GM23338 (cell line): Measurements from ENCODE around the gene PANK3. TPM values are rescaled to one million over a fixed set of nuclear protein-coding genes. Genes with fewer than 3 reads are reported as not detected.

Experiments used
- ATAC-seq: fragments of 200-7000 bp; cut with Tn5 transposase; 3 replicates; pipeline ENCODE4 v1.9.1; 2020
- DNase-seq: peaks from one replicate; pipeline ENCODE4 v3.0.0-alpha.2; 2015; ENCODE audit warnings: low spot score
- H2AFZ ChIP-seq: fragments of 200-600 bp; sonication (generic); 2 replicates; pipeline ENCODE4 v1.8.0; 2016; ENCODE audit warnings: antibody characterized with exemption, mild to moderate bottlenecking, moderate library complexity
- H3F3A ChIP-seq: fragments of 200-600 bp; sonication (generic); replicated peaks from 2 replicates; pipeline ENCODE4 v1.8.0; 2017; ENCODE audit warnings: antibody characterized with exemption, mixed run types, low read depth
- H3K27ac ChIP-seq: fragments of 200-600 bp; sonication (generic); 2 replicates; pipeline ENCODE4 v1.6.1; 2016; ENCODE audit warnings: low read depth
- H3K27me3 ChIP-seq: fragments of 200-600 bp; sonication (generic); 2 replicates; pipeline ENCODE4 v1.8.0; 2016; ENCODE audit warnings: mild to moderate bottlenecking, mixed run types, moderate library complexity; ENCODE audit not compliant: insufficient read depth
- H3K36me3 ChIP-seq: fragments of 200-600 bp; sonication (generic); 2 replicates; pipeline ENCODE4 v1.8.0; 2016; ENCODE audit warnings: mild to moderate bottlenecking; ENCODE audit not compliant: insufficient read depth
- H3K4me1 ChIP-seq: fragments of 200-600 bp; sonication (generic); 2 replicates; pipeline ENCODE4 v1.8.0; 2016; ENCODE audit warnings: mild to moderate bottlenecking, moderate library complexity; ENCODE audit not compliant: insufficient read depth
- H3K4me2 ChIP-seq: fragments of 200-600 bp; sonication (generic); 2 replicates; pipeline ENCODE4 v1.7.1; 2017; ENCODE audit warnings: mixed run types
- H3K4me3 ChIP-seq: fragments of 200-600 bp; sonication (generic); 2 replicates; pipeline ENCODE4 v1.6.1; 2016; ENCODE audit warnings: mixed run types
- H3K79me2 ChIP-seq: fragments of 200-600 bp; sonication (generic); replicated peaks from 2 replicates; pipeline ENCODE4 v1.8.0; 2017; ENCODE audit warnings: mild to moderate bottlenecking; ENCODE audit not compliant: insufficient read depth
- H3K9me2 ChIP-seq: fragments of 200-600 bp; sonication (generic); 2 replicates; pipeline ENCODE4 v1.8.0; 2017; ENCODE audit not compliant: insufficient read depth
- H4K20me1 ChIP-seq: fragments of 200-600 bp; sonication (generic); replicated peaks from 2 replicates; pipeline ENCODE4 v1.8.0; 2017; ENCODE audit warnings: mild to moderate bottlenecking; ENCODE audit not compliant: insufficient read depth
- H3K27ac Mint-ChIP-seq: 2 replicates; pipeline ENCODE4 v1.8.0; 2020; ENCODE audit warnings: inconsistent platforms, mild to moderate bottlenecking, moderate library complexity, mixed read lengths
- H3K27me3 Mint-ChIP-seq: 3 replicates; pipeline ENCODE4 v1.8.0; 2022; ENCODE audit warnings: low read depth, mild to moderate bottlenecking, moderate library complexity, mixed read lengths, inconsistent platforms; ENCODE audit not compliant: insufficient read depth, poor library complexity
- H3K36me3 Mint-ChIP-seq: 3 replicates; pipeline ENCODE4 v1.8.0; 2021; ENCODE audit warnings: low read depth, mild to moderate bottlenecking, inconsistent platforms, moderate library complexity, mixed read lengths
- H3K4me1 Mint-ChIP-seq: 3 replicates; pipeline ENCODE4 v1.8.0; 2020; ENCODE audit warnings: mild to moderate bottlenecking, inconsistent platforms, mixed read lengths
- H3K4me3 Mint-ChIP-seq: 3 replicates; pipeline ENCODE4 v1.8.0; 2021; ENCODE audit warnings: moderate library complexity, mild to moderate bottlenecking, inconsistent platforms, mixed read lengths
- H3K9me3 Mint-ChIP-seq: 3 replicates; pipeline ENCODE4 v1.8.0; 2020; ENCODE audit warnings: moderate library complexity, mild to moderate bottlenecking, inconsistent platforms, mixed read lengths
- CREB1 ChIP-seq: fragments of 250-450 bp; sonication (Bioruptor Pico); IDR thresholded peaks from 2 replicates; pipeline ENCODE4 v1.5.0; 2020; ENCODE audit warnings: low read depth, mild to moderate bottlenecking, moderate library complexity
- ETS1 ChIP-seq: IDR thresholded peaks from 2 replicates; pipeline ENCODE4 v1.6.1; 2016; ENCODE audit warnings: antibody characterized with exemption
- EZH2 ChIP-seq: fragments of 200-600 bp; sonication (generic); IDR thresholded peaks from one replicate; pipeline ENCODE4 v1.8.0; 2017; ENCODE audit warnings: antibody characterized with exemption, mild to moderate bottlenecking, low read depth; ENCODE audit not compliant: unreplicated experiment
- EZH2phosphoT487 ChIP-seq: fragments of 200-600 bp; sonication (generic); IDR thresholded peaks from one replicate; pipeline ENCODE4 v1.8.1; 2018; ENCODE audit warnings: antibody characterized with exemption; ENCODE audit not compliant: unreplicated experiment
- JUNB ChIP-seq: IDR thresholded peaks from one replicate; pipeline ENCODE4 v1.6.1; 2016; ENCODE audit warnings: antibody characterized with exemption; ENCODE audit not compliant: unreplicated experiment
- NANOG ChIP-seq: IDR thresholded peaks from 2 replicates; pipeline ENCODE4 v1.6.1; 2016; ENCODE audit warnings: antibody characterized with exemption, borderline replicate concordance
- POLR2AphosphoS5 ChIP-seq: IDR thresholded peaks from 2 replicates; pipeline ENCODE4 v1.6.1; 2016; ENCODE audit warnings: antibody characterized with exemption, low read depth
- STAT1 ChIP-seq: IDR thresholded peaks from one replicate; pipeline ENCODE4 v1.6.1; 2016; ENCODE audit warnings: antibody characterized with exemption; ENCODE audit not compliant: unreplicated experiment
- ZNF114 ChIP-seq: fragments of 250-450 bp; sonication (Bioruptor Pico); IDR thresholded peaks from 2 replicates; pipeline ENCODE4 v1.5.0; 2020; ENCODE audit warnings: mild to moderate bottlenecking, moderate library complexity
- ZNF331 ChIP-seq: fragments of 250-450 bp; sonication (Bioruptor Pico); IDR thresholded peaks from 2 replicates; pipeline ENCODE4 v1.5.0; 2020; ENCODE audit warnings: low read depth, mild to moderate bottlenecking, moderate library complexity
- polyA plus RNA-seq: library from polyadenylated mRNA; unstranded; fragments of >200 nt; fragmentation: Nextera tagmentation; extraction: Ambion mirVana; gene quantifications from 2 replicates; pipeline ENCODE4 v1.2.1, GENCODE V29; 2016
- total RNA-seq: library from RNA; depleted of rRNA; stranded (reverse); fragments of >200 nt; shearing (Covaris generic); gene quantifications from 2 replicates; pipeline ENCODE4 v1.2.3, GENCODE V29; 2014
- TF ChIP-seq, protein P1 (sequence below): fragments of 250-450 bp; sonication (Bioruptor Pico); IDR thresholded peaks from 2 replicates; pipeline ENCODE4 v1.5.0; 2020; ENCODE audit warnings: mild to moderate bottlenecking, moderate library complexity
- TF ChIP-seq, protein P2 (sequence below): IDR thresholded peaks from one replicate; pipeline ENCODE4 v1.6.1; 2018; ENCODE audit warnings: antibody characterized with exemption; ENCODE audit not compliant: unreplicated experiment
- TF ChIP-seq, protein P3 (sequence below), 2 experiments: fragments of 200-600 bp in 1 of 2; sonication (generic) in 1 of 2; conservative IDR thresholded peaks; 2 replicates each; pipeline versions ENCODE4 v1.5.1 to v1.6.1; 2016 to 2017; ENCODE audit warnings: antibody characterized with exemption in 2 of 2, low read depth in 2 of 2, mild to moderate bottlenecking in 2 of 2, moderate library complexity in 1 of 2

The PANK3 gene
- total and polyA plus RNA-seq, 2 experiments from 2014 or later = 17.0 to 91.6 TPM

DNA sequence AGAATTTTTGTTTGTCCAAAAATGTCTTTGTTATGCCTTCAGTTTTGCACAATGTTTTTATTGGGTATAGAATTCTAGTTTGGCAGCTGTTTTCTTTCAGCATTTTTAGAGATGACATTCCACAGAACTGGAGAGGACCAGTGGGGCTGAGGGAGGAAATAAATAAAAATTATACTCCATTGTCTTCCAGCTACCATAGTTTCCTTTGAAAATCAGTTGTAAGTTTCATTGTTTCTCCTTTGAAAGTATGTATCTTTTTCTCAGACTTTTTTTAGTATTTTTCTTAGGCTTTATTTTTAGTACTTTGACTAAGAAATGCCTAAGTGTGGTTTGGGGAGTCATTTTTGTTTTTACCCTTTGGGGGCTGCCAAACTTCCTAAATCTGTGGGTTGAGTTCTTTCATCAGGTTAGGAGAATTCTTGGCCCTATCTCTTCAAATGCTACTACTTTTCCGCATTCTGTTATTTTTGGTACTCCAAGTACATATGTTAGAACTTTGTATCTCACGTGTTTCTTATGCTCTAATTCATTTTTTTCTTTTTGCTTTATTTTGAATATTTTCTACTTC is 65.2 kb downstream of the PANK3 start:
- Mint-ChIP-seq H3K27ac (no peak overlapping the region), H3K4me1 (no peaks in the 10 kb centered on the region), H3K4me3 (no peak overlapping the region)

More for the DNA sequence above, 65.2 kb downstream of the PANK3 start:
- Histone ChIP-seq H3K9me2 (no peaks in the 10 kb centered on the region), H3K4me3 (no peak overlapping the region), H3K36me3 (peaks cover 82% of the 10 kb centered on the region), H3K4me2 (no peak overlapping the region), H2AFZ (no peak overlapping the region), H4K20me1 (peaks cover 12% of the 10 kb centered on the region; the same call in 1 of the 2 replicates), H3K4me1 (no peaks in the 10 kb centered on the region), H3K79me2 (no peaks in the 10 kb centered on the region), H3K27ac (no peak overlapping the region), H3F3A (0 out of 2 replicates have a peak, but pooled peaks cover 3% of the 10 kb centered on the region), H3K27me3 (no peaks in the 10 kb centered on the region)
- ATAC-seq = no peak
- H3K9me3 Mint-ChIP-seq = no peaks in the 10 kb centered on the region
- peaks cover 90% of the 10 kb centered on the region for H3K36me3 Mint-ChIP-seq
- peaks cover 1% of the 10 kb centered on the region for H3K27me3 Mint-ChIP-seq
- no peak for DNase-seq
- TF ChIP-seq JUNB = no peak
- no peak for TF ChIP-seq CREB1 (CRISPR knock-in tag)
- TF ChIP-seq ZNF331 (CRISPR knock-in tag) = no peak
- no peak for TF ChIP-seq ETS1
- no peak for TF ChIP-seq NANOG
- TF ChIP-seq, protein P1, sequence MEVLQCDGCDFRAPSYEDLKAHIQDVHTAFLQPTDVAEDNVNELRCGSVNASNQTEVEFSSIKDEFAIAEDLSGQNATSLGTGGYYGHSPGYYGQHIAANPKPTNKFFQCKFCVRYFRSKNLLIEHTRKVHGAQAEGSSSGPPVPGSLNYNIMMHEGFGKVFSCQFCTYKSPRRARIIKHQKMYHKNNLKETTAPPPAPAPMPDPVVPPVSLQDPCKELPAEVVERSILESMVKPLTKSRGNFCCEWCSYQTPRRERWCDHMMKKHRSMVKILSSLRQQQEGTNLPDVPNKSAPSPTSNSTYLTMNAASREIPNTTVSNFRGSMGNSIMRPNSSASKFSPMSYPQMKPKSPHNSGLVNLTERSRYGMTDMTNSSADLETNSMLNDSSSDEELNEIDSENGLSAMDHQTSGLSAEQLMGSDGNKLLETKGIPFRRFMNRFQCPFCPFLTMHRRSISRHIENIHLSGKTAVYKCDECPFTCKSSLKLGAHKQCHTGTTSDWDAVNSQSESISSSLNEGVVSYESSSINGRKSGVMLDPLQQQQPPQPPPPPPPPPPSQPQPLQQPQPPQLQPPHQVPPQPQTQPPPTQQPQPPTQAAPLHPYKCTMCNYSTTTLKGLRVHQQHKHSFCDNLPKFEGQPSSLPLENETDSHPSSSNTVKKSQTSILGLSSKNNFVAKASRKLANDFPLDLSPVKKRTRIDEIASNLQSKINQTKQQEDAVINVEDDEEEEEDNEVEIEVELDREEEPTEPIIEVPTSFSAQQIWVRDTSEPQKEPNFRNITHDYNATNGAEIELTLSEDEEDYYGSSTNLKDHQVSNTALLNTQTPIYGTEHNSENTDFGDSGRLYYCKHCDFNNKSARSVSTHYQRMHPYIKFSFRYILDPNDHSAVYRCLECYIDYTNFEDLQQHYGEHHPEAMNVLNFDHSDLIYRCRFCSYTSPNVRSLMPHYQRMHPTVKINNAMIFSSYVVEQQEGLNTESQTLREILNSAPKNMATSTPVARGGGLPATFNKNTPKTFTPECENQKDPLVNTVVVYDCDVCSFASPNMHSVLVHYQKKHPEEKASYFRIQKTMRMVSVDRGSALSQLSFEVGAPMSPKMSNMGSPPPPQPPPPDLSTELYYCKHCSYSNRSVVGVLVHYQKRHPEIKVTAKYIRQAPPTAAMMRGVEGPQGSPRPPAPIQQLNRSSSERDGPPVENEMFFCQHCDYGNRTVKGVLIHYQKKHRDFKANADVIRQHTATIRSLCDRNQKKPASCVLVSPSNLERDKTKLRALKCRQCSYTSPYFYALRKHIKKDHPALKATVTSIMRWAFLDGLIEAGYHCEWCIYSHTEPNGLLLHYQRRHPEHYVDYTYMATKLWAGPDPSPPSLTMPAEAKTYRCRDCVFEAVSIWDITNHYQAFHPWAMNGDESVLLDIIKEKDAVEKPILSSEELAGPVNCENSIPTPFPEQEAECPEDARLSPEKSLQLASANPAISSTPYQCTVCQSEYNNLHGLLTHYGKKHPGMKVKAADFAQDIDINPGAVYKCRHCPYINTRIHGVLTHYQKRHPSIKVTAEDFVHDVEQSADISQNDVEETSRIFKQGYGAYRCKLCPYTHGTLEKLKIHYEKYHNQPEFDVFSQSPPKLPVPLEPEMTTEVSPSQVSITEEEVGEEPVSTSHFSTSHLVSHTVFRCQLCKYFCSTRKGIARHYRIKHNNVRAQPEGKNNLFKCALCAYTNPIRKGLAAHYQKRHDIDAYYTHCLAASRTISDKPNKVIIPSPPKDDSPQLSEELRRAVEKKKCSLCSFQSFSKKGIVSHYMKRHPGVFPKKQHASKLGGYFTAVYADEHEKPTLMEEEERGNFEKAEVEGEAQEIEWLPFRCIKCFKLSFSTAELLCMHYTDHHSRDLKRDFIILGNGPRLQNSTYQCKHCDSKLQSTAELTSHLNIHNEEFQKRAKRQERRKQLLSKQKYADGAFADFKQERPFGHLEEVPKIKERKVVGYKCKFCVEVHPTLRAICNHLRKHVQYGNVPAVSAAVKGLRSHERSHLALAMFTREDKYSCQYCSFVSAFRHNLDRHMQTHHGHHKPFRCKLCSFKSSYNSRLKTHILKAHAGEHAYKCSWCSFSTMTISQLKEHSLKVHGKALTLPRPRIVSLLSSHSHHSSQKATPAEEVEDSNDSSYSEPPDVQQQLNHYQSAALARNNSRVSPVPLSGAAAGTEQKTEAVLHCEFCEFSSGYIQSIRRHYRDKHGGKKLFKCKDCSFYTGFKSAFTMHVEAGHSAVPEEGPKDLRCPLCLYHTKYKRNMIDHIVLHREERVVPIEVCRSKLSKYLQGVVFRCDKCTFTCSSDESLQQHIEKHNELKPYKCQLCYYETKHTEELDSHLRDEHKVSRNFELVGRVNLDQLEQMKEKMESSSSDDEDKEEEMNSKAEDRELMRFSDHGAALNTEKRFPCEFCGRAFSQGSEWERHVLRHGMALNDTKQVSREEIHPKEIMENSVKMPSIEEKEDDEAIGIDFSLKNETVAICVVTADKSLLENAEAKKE = no peak
- TF ChIP-seq EZH2phosphoT487 = no peak
- no peak for TF ChIP-seq STAT1
- no peak for TF ChIP-seq ZNF114 (CRISPR knock-in tag)
- TF ChIP-seq, protein P2, sequence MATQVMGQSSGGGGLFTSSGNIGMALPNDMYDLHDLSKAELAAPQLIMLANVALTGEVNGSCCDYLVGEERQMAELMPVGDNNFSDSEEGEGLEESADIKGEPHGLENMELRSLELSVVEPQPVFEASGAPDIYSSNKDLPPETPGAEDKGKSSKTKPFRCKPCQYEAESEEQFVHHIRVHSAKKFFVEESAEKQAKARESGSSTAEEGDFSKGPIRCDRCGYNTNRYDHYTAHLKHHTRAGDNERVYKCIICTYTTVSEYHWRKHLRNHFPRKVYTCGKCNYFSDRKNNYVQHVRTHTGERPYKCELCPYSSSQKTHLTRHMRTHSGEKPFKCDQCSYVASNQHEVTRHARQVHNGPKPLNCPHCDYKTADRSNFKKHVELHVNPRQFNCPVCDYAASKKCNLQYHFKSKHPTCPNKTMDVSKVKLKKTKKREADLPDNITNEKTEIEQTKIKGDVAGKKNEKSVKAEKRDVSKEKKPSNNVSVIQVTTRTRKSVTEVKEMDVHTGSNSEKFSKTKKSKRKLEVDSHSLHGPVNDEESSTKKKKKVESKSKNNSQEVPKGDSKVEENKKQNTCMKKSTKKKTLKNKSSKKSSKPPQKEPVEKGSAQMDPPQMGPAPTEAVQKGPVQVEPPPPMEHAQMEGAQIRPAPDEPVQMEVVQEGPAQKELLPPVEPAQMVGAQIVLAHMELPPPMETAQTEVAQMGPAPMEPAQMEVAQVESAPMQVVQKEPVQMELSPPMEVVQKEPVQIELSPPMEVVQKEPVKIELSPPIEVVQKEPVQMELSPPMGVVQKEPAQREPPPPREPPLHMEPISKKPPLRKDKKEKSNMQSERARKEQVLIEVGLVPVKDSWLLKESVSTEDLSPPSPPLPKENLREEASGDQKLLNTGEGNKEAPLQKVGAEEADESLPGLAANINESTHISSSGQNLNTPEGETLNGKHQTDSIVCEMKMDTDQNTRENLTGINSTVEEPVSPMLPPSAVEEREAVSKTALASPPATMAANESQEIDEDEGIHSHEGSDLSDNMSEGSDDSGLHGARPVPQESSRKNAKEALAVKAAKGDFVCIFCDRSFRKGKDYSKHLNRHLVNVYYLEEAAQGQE = no peak
- TF ChIP-seq POLR2AphosphoS5 = no peak
- TF ChIP-seq, protein P3, sequence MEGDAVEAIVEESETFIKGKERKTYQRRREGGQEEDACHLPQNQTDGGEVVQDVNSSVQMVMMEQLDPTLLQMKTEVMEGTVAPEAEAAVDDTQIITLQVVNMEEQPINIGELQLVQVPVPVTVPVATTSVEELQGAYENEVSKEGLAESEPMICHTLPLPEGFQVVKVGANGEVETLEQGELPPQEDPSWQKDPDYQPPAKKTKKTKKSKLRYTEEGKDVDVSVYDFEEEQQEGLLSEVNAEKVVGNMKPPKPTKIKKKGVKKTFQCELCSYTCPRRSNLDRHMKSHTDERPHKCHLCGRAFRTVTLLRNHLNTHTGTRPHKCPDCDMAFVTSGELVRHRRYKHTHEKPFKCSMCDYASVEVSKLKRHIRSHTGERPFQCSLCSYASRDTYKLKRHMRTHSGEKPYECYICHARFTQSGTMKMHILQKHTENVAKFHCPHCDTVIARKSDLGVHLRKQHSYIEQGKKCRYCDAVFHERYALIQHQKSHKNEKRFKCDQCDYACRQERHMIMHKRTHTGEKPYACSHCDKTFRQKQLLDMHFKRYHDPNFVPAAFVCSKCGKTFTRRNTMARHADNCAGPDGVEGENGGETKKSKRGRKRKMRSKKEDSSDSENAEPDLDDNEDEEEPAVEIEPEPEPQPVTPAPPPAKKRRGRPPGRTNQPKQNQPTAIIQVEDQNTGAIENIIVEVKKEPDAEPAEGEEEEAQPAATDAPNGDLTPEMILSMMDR (conservative IDR thresholded peaks at IDR 0.05; ENCODE audit: low read depth in 2 of 2) = no peak
- TF ChIP-seq EZH2 = no peak
